C4-2B (cell line): ENCODE measurements around the gene HS3ST3A1.

Experiments used
- H3K27ac ChIP-seq: fragments of 450-650 bp; 2 replicates; pipeline ENCODE4 v1.5.1; 2017
- ZFX ChIP-seq: fragments of 450-650 bp; IDR thresholded peaks from 2 replicates; pipeline ENCODE4 v1.6.1; 2017
- TF ChIP-seq, protein P1 (sequence below): fragments of 450-650 bp; conservative IDR thresholded peaks from 2 replicates; pipeline ENCODE4 v1.5.1; 2017; ENCODE audit warnings: mild to moderate bottlenecking

The HS3ST3A1 gene

DNA sequence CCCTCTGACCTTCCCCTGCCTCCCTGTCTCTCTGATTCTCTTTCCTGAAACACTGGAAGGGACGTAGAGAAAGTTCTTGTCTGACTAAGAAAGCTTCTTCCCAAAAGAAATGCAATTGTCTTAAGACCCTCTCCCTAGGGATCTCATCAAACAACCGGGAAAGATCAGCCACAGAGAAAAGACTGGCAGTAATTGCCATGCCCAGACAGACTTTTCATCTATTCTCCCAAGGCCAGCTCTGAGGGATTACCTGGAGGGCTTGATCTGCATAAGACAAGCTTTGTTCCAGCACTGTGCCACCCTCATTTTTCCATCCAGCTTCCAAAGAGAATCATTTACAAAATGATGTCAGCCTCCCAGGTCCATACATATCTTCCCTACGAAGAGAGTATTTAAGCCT, 38.8 kb upstream of the HS3ST3A1 start:
- H3K27ac ChIP-seq: no peak overlapping the region

DNA sequence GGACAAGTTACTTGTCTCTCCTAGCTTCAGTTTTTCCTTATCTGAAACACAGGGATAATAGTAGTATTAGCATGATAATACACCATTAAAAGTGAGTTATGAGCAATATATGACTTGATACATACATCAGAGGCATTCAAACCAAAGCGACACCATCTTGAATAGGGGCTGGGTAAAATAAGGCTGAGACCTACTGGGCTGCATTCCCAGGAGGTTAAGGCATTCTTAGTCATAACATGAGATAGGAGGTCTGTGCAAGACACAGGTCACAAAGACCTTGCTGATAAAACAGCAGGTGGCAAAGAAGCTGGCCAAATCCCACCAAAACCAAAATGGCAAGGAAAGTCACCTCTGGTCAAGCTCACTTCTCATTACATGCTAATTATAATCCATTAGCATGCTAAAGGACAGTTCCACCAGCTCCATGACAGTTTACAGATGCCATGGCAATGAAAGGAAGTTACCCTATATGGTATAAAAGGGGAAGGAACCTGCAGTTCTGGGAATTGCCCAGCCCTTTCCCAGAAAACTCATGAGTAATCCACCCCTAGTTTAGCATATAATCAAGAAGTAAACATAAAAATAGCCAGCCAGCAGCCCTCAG, 37.2 kb upstream of the HS3ST3A1 start:
- TF ChIP-seq, protein P1, sequence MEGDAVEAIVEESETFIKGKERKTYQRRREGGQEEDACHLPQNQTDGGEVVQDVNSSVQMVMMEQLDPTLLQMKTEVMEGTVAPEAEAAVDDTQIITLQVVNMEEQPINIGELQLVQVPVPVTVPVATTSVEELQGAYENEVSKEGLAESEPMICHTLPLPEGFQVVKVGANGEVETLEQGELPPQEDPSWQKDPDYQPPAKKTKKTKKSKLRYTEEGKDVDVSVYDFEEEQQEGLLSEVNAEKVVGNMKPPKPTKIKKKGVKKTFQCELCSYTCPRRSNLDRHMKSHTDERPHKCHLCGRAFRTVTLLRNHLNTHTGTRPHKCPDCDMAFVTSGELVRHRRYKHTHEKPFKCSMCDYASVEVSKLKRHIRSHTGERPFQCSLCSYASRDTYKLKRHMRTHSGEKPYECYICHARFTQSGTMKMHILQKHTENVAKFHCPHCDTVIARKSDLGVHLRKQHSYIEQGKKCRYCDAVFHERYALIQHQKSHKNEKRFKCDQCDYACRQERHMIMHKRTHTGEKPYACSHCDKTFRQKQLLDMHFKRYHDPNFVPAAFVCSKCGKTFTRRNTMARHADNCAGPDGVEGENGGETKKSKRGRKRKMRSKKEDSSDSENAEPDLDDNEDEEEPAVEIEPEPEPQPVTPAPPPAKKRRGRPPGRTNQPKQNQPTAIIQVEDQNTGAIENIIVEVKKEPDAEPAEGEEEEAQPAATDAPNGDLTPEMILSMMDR: no peak
- no peak for TF ChIP-seq ZFX
- H3K27ac ChIP-seq: no peak overlapping the region

More for the DNA sequence above, 38.8 kb upstream of the HS3ST3A1 start:
- TF ChIP-seq ZFX: no peak
- TF ChIP-seq, protein P1: no peak

DNA sequence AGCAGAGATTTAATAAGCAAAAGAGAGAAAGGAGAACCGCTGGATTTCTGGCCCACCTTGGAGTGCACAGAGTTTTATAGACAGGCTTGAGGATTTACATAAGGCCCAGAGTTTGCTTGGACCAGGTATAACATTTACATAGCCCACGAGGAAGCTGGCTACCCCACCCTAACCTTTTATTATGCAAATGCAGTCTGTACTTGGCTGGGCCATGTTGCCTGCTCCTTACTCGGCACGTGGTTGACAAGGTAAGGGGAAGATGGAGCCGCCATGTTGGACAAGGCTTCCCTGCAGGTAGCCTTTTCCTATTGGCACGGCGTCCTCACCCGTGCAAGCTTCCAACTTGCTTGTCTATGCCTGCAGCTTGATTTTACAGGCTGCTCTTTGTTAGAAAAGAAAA, 35.2 kb upstream of the HS3ST3A1 start:
- H3K27ac ChIP-seq: no peak overlapping the region
- TF ChIP-seq, protein P1: no peak
- no peak for TF ChIP-seq ZFX

DNA sequence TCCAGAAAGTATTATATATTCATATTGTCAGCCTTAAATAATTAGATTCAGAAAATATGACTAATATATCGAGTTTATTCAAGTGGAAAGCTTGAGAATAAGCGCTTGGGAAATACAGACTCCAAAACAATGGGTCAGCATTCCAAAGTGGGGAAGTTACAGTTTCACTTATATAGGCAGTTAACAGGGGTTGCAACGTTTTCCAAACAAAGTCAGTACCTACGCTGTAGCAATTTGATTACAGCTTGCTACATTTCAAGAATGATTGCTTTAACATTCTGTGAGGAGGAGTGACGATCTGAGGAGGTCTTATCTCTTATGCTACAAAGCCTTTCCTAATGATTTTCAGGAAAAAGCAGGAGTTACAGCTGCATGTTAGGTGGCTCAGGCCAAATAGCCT, 34.2 kb upstream of the HS3ST3A1 start:
- TF ChIP-seq, protein P1: no peak
- no peak for TF ChIP-seq ZFX
- no peak overlapping the region for H3K27ac ChIP-seq

DNA sequence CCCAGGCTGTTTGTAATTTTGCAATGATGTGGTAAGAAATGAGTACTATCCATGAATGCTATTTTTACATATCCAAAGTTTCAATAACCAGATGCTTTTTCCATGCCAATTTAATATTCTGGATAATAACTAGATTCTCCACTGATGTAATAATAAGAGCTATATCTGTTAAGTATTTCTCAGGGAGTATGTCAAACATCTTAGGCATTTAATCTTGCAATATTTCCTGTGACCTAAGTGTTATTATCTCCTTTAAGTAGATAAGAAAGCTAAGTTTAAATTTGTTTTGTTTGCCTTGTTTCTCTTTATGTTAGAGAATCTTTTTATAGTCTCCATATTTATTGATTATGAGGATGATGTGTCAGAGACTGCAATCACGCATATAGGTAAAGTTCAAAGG, 32.3 kb upstream of the HS3ST3A1 start:
- TF ChIP-seq, protein P1: no peak
- no peak for TF ChIP-seq ZFX
- no peak overlapping the region for H3K27ac ChIP-seq

DNA sequence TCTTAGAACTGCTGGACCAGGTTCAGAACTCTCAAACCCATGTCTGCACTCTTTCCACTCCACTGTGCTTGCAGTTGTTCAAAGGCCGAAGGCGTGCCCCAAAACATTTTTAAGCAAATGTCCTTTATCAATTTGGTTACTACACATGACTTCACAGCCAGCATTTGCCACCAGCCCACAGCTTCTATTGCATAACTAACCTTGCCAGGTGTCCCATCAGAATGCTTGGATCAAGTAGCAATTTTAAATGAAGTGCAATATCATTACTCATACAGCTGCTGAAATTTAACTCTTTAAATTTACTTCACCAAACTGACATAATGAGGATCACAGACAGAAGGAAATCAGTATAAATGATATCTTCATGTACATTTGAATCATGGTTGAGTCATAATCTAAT, 29.8 kb upstream of the HS3ST3A1 start:
- H3K27ac ChIP-seq: no peak overlapping the region
- TF ChIP-seq, protein P1: no peak
- TF ChIP-seq ZFX: no peak

DNA sequence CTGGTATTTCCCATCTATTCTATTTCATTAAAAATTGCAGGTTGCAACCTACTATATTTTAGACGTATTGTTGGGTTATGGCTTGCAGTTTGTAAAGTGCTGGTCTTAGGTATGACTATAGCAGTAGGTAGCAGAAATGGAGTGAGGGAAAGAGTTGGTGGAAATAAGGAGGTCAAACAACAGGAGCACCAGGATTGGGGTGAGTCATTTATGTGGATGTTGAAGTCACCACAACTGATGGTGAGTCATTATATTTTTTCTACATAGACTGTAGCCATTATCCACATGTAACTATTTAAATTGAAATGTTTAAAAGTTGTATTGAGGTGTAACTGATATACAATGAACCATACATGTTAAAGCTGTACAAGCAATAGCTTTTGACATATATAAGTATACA, 25.0 kb upstream of the HS3ST3A1 start:
- no peak overlapping the region for H3K27ac ChIP-seq
- no peak for TF ChIP-seq ZFX
- TF ChIP-seq, protein P1: no peak
